ENCODE results near the gene SEMG1. TPM values are rescaled to one million over a fixed set of nuclear protein-coding genes. Genes with fewer than 3 reads are reported as not detected.

Gene SEMG1
- total RNA-seq, 1 donor from 2014 or later = not detected

- Histone ChIP-seq H3K36me3 (ENCODE audit: control insufficient read depth, insufficient read depth, low read length) (no peaks in the 10 kb centered on the region), H3K4me3 (ENCODE audit: low read depth, low read length) (no peak overlapping the region), H3K27me3 (ENCODE audit: control insufficient read depth, insufficient read depth, low read length) (peaks cover 33% of the 10 kb centered on the region)
- FAIRE-seq (no peak), DNase-seq (ENCODE audit: low read depth) (no peak)
- TF ChIP-seq CTCF (IDR thresholded peaks at IDR 0.05; ENCODE audit: insufficient read depth, low read length, severe bottlenecking) = no peak
Measured at GRCh38 chr20:45187693-45188092, 19.1 kb upstream of the SEMG1 start.

- TF ChIP-seq CTCF (IDR thresholded peaks at IDR 0.05; ENCODE audit: insufficient read depth, low read length, severe bottlenecking) = no peak
- FAIRE-seq (no peak), DNase-seq (ENCODE audit: low read depth) (no peak)
- Histone ChIP-seq H3K4me3 (ENCODE audit: low read depth, low read length) (no peak overlapping the region), H3K27me3 (ENCODE audit: control insufficient read depth, insufficient read depth, low read length) (peaks cover 36% of the 10 kb centered on the region), H3K36me3 (ENCODE audit: control insufficient read depth, insufficient read depth, low read length) (no peaks in the 10 kb centered on the region)
Measured at GRCh38 chr20:45189067-45189609, 17.7 kb upstream of the SEMG1 start.

- Histone ChIP-seq H3K4me3 (ENCODE audit: low read depth, low read length) (no peak overlapping the region), H3K27me3 (ENCODE audit: control insufficient read depth, insufficient read depth, low read length) (peaks cover 35% of the 10 kb centered on the region), H3K36me3 (ENCODE audit: control insufficient read depth, insufficient read depth, low read length) (no peaks in the 10 kb centered on the region)
- no peak for TF ChIP-seq CTCF (IDR thresholded peaks at IDR 0.05; ENCODE audit: insufficient read depth, low read length, severe bottlenecking)
- no peak for DNase-seq (ENCODE audit: low read depth)
- no peak for FAIRE-seq
Measured at GRCh38 chr20:45189861-45190260, 17.0 kb upstream of the SEMG1 start.

GRCh38 chr20:45191926-45192325 is 14.9 kb upstream of the SEMG1 start:
- Histone ChIP-seq H3K36me3 (ENCODE audit: control insufficient read depth, insufficient read depth, low read length) (no peaks in the 10 kb centered on the region), H3K4me3 (ENCODE audit: low read depth, low read length) (no peak overlapping the region), H3K27me3 (ENCODE audit: control insufficient read depth, insufficient read depth, low read length) (peaks cover 27% of the 10 kb centered on the region)
- TF ChIP-seq CTCF (IDR thresholded peaks at IDR 0.05; ENCODE audit: insufficient read depth, low read length, severe bottlenecking) = no peak
- FAIRE-seq = peak; percentile 23
- no peak for DNase-seq (ENCODE audit: low read depth)

- DNase-seq (ENCODE audit: low read depth) (no peak), FAIRE-seq (no peak)
- Histone ChIP-seq H3K27me3 (ENCODE audit: control insufficient read depth, insufficient read depth, low read length) (peaks cover 20% of the 10 kb centered on the region), H3K4me3 (ENCODE audit: low read depth, low read length) (no peak overlapping the region), H3K36me3 (ENCODE audit: control insufficient read depth, insufficient read depth, low read length) (no peaks in the 10 kb centered on the region)
- TF ChIP-seq CTCF (IDR thresholded peaks at IDR 0.05; ENCODE audit: insufficient read depth, low read length, severe bottlenecking) = no peak
Measured at GRCh38 chr20:45193331-45193730, 13.5 kb upstream of the SEMG1 start.

GRCh38 chr20:45209924-45210323 is 3.1 kb downstream of the SEMG1 start:
- TF ChIP-seq CTCF (IDR thresholded peaks at IDR 0.05; ENCODE audit: insufficient read depth, low read length, severe bottlenecking) = no peak
- peaks cover 9% of the 10 kb centered on the region for H3K27me3 ChIP-seq (ENCODE audit: control insufficient read depth, insufficient read depth, low read length)
- no peaks in the 10 kb centered on the region for H3K36me3 ChIP-seq (ENCODE audit: control insufficient read depth, insufficient read depth, low read length)
- no peak overlapping the region for H3K4me3 ChIP-seq (ENCODE audit: low read depth, low read length)
- FAIRE-seq (no peak), DNase-seq (ENCODE audit: low read depth) (no peak)
